Loucy (cell line): ENCODE results near the gene RBM39.

Experiments used
- CTCF ChIP-seq: fragments of 200-600 bp; sonication (generic); conservative IDR thresholded peaks from 2 replicates; pipeline ENCODE4 v1.5.1; 2014; ENCODE audit warnings: mild to moderate bottlenecking, antibody characterized with exemption, low read length
- EZH2phosphoT487 ChIP-seq: fragments of 200-600 bp; IDR thresholded peaks from 2 replicates; pipeline ENCODE4 v1.6.1; 2018; ENCODE audit warnings: antibody characterized with exemption, mild to moderate bottlenecking, moderate library complexity, borderline replicate concordance

GRCh38 chr20:35771689-35772562 is 29.9 kb upstream of the RBM39 start, which contains the start of gene PHF20:
- TF ChIP-seq EZH2phosphoT487: no peak
- TF ChIP-seq CTCF: no peak
